DOHH2 (cell line): ENCODE results near the gene GALNT7.

Source experiments
- H3F3A ChIP-seq: fragments of 200-600 bp; sonication (generic), shearing (Covaris generic); 2 replicates; pipeline ENCODE4 v1.6.0; 2016; ENCODE audit warnings: antibody characterized with exemption, mild to moderate bottlenecking; ENCODE audit not compliant: control insufficient read depth, insufficient read depth
- H3K27ac ChIP-seq: fragments of 200-600 bp; sonication (generic); 2 replicates; pipeline ENCODE4 v1.5.1; 2014; ENCODE audit warnings: low read depth, mild to moderate bottlenecking, low read length, moderate library complexity
- H3K27me3 ChIP-seq: fragments of 200-600 bp; sonication (generic); 2 replicates; pipeline ENCODE4 v1.6.1; 2014; ENCODE audit warnings: mild to moderate bottlenecking, low read length, mixed read lengths; ENCODE audit not compliant: control insufficient read depth
- H3K36me3 ChIP-seq: fragments of 200-600 bp; sonication (generic); 2 replicates; pipeline ENCODE4 v1.6.1; 2014; ENCODE audit warnings: mild to moderate bottlenecking, low read length, moderate library complexity, mixed read lengths; ENCODE audit not compliant: control insufficient read depth
- H3K4me1 ChIP-seq: fragments of 200-600 bp; sonication (generic); 2 replicates; pipeline ENCODE4 v1.6.1; 2014; ENCODE audit warnings: mild to moderate bottlenecking, low read length, mixed read lengths; ENCODE audit not compliant: control insufficient read depth
- H3K4me2 ChIP-seq: fragments of 200-600 bp; sonication (generic); 2 replicates; pipeline ENCODE4 v1.6.0; 2014; ENCODE audit warnings: mild to moderate bottlenecking, low read length, moderate library complexity
- H3K4me3 ChIP-seq: fragments of 200-600 bp; sonication (generic); 2 replicates; pipeline ENCODE4 v1.5.1; 2014; ENCODE audit warnings: mild to moderate bottlenecking, low read length, mixed read lengths
- H3K79me2 ChIP-seq: fragments of 200-600 bp; sonication (generic); 2 replicates; pipeline ENCODE4 v1.6.1; 2014; ENCODE audit warnings: mild to moderate bottlenecking, low read length, mixed read lengths; ENCODE audit not compliant: control insufficient read depth
- H3K9me2 ChIP-seq: fragments of 200-600 bp; sonication (generic); replicated peaks from 2 replicates; pipeline ENCODE4 v1.6.1; 2014; ENCODE audit warnings: mild to moderate bottlenecking, low read length, mixed read lengths; ENCODE audit not compliant: control insufficient read depth
- H3K9me3 ChIP-seq: fragments of 200-600 bp; sonication (generic); 2 replicates; pipeline ENCODE4 v1.6.1; 2014; ENCODE audit warnings: antibody characterized with exemption, low read length, mixed read lengths; ENCODE audit not compliant: control insufficient read depth, insufficient read depth
- H4K20me1 ChIP-seq: fragments of 200-600 bp; sonication (generic); 2 replicates; pipeline ENCODE4 v1.6.0; 2014; ENCODE audit warnings: low read depth, mild to moderate bottlenecking, antibody characterized with exemption, low read length, moderate library complexity; ENCODE audit not compliant: control insufficient read depth, insufficient read depth
- CTCF ChIP-seq: fragments of 200-600 bp; sonication (generic); IDR thresholded peaks from one replicate; pipeline ENCODE4 v1.5.1; 2014; ENCODE audit warnings: antibody characterized with exemption, mild to moderate bottlenecking, low read depth, low read length; ENCODE audit not compliant: poor library complexity, severe bottlenecking
- EZH2phosphoT487 ChIP-seq: fragments of 200-600 bp; sonication (generic); IDR thresholded peaks from 2 replicates; pipeline ENCODE4 v1.6.1; 2017; ENCODE audit warnings: borderline replicate concordance, mild to moderate bottlenecking, antibody characterized with exemption, low read length, moderate library complexity, mixed read lengths

GALNT7 gene

GRCh38 chr4:173128199-173128890 is 40.3 kb upstream of the GALNT7 start:
- TF ChIP-seq CTCF (no peak), EZH2phosphoT487 (no peak)

GRCh38 chr4:173130687-173131086 is 37.9 kb upstream of the GALNT7 start:
- Histone ChIP-seq H4K20me1 (no peaks in the 10 kb centered on the region), H3K9me3 (no peaks in the 10 kb centered on the region), H3F3A (no peaks in the 10 kb centered on the region), H3K27ac (no peak overlapping the region), H3K4me3 (no peak overlapping the region), H3K4me2 (no peak overlapping the region), H3K79me2 (no peaks in the 10 kb centered on the region), H3K36me3 (no peaks in the 10 kb centered on the region), H3K4me1 (no peaks in the 10 kb centered on the region), H3K27me3 (no peaks in the 10 kb centered on the region; the same call in 1 of the 2 replicates), H3K9me2 (no peaks in the 10 kb centered on the region)
- TF ChIP-seq EZH2phosphoT487: no peak
- no peak for TF ChIP-seq CTCF

More at GRCh38 chr4:173128199-173128890, 40.3 kb upstream of the GALNT7 start:
- H3K9me3 ChIP-seq: no peaks in the 10 kb centered on the region
- H3K79me2 ChIP-seq: no peaks in the 10 kb centered on the region
- no peaks in the 10 kb centered on the region for H3K36me3 ChIP-seq
- no peaks in the 10 kb centered on the region for H3K9me2 ChIP-seq
- H3F3A ChIP-seq: no peaks in the 10 kb centered on the region
- no peak overlapping the region for H3K4me2 ChIP-seq
- H4K20me1 ChIP-seq: no peaks in the 10 kb centered on the region
- H3K4me1 ChIP-seq: no peaks in the 10 kb centered on the region
- H3K27ac ChIP-seq: no peak overlapping the region
- no peaks in the 10 kb centered on the region; the same call in 1 of the 2 replicates for H3K27me3 ChIP-seq
- H3K4me3 ChIP-seq: no peak overlapping the region

GRCh38 chr4:173134426-173134825 is 34.2 kb upstream of the GALNT7 start:
- Histone ChIP-seq H3K4me2 (no peak overlapping the region), H3K4me1 (no peaks in the 10 kb centered on the region), H3K79me2 (no peaks in the 10 kb centered on the region), H3K27ac (no peak overlapping the region), H3K27me3 (peaks cover 3% of the 10 kb centered on the region; the same call in 1 of the 2 replicates), H3K36me3 (no peaks in the 10 kb centered on the region), H3K9me3 (no peaks in the 10 kb centered on the region), H4K20me1 (no peaks in the 10 kb centered on the region), H3F3A (no peaks in the 10 kb centered on the region), H3K9me2 (no peaks in the 10 kb centered on the region), H3K4me3 (no peak overlapping the region)
- TF ChIP-seq CTCF (no peak), EZH2phosphoT487 (no peak)
